Epithelial cell of esophagus (primary cell): Measurements from ENCODE around the gene RNF150.
"Not testable (repeated sequence)": the region's sequence is repeated elsewhere in the genome, so short reads cannot be mapped to it uniquely, and the experiment has no call there.

Source experiments
- DNase-seq: peaks from one replicate; pipeline ENCODE4 v3.0.0; 2010; ENCODE audit warnings: low read depth
- H3K4me3 ChIP-seq: 2 replicates; pipeline ENCODE4 v1.5.1; 2011; ENCODE audit warnings: mild to moderate bottlenecking, low read length, control low read depth
- TF ChIP-seq, protein P1 (sequence below): IDR thresholded peaks from 2 replicates; pipeline ENCODE4 v1.5.1; 2011; ENCODE audit warnings: low read depth, mild to moderate bottlenecking, low read length, control low read depth, inconsistent platforms; ENCODE audit not compliant: insufficient read depth; ENCODE audit errors: missing control alignments

RNF150 gene

GRCh38 chr4:140826701-140827027 lies 306.6 kb downstream of the RNF150 start:
- no peak for DNase-seq
- TF ChIP-seq, protein P1, sequence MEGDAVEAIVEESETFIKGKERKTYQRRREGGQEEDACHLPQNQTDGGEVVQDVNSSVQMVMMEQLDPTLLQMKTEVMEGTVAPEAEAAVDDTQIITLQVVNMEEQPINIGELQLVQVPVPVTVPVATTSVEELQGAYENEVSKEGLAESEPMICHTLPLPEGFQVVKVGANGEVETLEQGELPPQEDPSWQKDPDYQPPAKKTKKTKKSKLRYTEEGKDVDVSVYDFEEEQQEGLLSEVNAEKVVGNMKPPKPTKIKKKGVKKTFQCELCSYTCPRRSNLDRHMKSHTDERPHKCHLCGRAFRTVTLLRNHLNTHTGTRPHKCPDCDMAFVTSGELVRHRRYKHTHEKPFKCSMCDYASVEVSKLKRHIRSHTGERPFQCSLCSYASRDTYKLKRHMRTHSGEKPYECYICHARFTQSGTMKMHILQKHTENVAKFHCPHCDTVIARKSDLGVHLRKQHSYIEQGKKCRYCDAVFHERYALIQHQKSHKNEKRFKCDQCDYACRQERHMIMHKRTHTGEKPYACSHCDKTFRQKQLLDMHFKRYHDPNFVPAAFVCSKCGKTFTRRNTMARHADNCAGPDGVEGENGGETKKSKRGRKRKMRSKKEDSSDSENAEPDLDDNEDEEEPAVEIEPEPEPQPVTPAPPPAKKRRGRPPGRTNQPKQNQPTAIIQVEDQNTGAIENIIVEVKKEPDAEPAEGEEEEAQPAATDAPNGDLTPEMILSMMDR: no peak
- no peak overlapping the region for H3K4me3 ChIP-seq

- H3K4me3 ChIP-seq, DNase-seq: not testable (repeated sequence)
Observed at GRCh38 chr4:140820520-140820919, 312.7 kb downstream of the RNF150 start.

GRCh38 chr4:140819610-140820009 lies 313.7 kb downstream of the RNF150 start:
- TF ChIP-seq, protein P1: no peak
- DNase-seq: no peak
- no peak overlapping the region for H3K4me3 ChIP-seq

DNA sequence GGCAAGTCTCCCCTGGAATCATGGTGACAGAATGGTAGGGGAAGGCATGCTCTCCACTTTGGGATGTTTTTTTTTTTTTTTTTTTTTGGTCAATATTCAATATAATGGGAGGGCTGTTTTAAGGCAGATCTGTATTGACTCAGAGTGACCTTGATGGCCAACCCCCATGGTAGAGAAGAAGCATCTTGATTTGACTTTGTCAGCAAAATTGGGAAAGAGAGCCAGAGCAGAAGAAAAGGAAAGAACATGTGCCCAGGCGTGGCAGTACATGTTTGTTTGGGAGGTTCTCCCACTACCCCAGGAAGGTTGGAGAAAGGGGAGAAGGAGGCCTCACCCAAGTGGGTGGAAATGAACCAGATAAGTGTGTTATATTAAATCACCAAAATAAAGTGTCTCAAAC lies 314.8 kb downstream of the RNF150 start:
- H3K4me3 ChIP-seq: no peak overlapping the region
- TF ChIP-seq, protein P1: no peak
- no peak for DNase-seq

DNA sequence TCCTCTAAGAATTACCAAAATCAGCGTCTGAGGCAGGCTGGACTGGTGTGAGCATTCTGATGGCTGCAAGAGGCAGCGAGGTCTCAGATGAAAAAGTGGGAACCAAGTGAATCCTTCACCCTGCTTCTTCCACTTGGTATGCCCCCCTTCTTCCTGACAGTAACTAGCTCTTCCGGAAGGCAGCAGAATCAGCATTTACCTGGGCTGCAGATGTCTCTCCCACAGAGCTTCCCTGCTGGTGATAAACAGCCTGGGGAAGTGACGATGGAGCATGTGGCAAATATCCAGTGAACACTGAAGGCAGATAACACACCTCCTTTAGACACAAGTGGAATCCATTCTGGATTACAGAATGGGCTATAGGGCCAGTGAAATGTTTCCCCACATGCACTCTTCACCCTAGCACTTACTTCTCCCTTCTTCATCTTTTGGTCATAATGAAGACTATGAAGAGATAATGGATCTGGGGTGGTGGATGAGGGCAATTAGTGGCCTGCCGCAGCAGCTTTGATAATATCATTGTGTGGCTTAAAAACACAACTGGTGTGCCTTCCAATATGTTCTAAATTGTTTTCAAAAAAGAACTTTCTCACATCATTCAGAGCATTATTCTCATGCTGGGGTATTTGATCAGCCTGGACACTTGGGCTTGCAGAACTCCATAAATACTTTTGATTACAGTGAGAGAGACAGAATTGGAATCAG lies 316.3 kb downstream of the RNF150 start:
- no peak overlapping the region for H3K4me3 ChIP-seq
- TF ChIP-seq, protein P1: no peak
- DNase-seq: no peak

DNA sequence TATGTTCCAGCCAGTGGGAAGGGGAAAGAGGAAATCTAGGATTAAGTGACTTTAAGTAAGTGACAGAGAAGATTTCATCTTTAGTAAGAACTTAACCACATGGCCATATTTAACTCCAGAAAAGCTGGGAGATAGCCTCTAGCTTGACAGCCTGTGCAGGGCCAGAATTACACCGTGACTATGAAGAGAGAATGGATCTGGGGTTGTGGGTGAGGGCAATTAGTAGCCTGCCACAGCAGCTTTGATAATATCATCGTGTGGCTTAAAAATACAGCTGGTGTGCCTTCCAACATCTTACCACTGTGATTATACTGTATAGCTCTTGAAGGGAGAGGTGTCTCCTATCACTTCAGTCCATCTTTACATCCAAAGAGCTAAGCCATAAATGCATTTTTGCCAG lies 319.5 kb downstream of the RNF150 start:
- no peak for DNase-seq
- no peak overlapping the region for H3K4me3 ChIP-seq
- TF ChIP-seq, protein P1: no peak

DNA sequence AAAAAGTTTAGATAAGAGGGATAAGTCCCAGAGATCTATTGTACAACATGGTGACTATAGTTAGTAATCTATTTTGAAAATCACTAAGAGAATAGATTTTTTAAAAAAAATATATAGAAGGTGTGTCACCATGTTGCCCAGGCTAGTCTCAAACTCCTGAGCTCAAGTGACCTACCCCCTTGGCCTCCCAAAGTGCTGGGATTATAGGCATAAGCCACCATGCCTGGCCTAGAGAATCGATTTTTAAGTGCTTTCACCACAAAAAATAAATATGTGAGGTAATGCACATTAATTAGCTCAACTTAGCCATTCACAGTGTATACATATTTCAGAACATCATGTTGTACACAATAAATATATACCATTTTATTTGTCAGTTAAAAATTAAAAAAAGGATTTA lies 320.4 kb downstream of the RNF150 start:
- DNase-seq: no peak

More for the DNA sequence above, 320.4 kb downstream of the RNF150 start:
- H3K4me3 ChIP-seq: no peak overlapping the region
- TF ChIP-seq, protein P1: no peak
